GM19043 (cell line): Measurements from ENCODE around the gene UPF2.

ENCODE experiments used
- ATAC-seq: cut with Tn5 transposase; IDR thresholded peaks from one replicate; pipeline ENCODE4 v1.9.1; 2021; ENCODE audit warnings: low read depth; ENCODE audit not compliant: unreplicated experiment

The UPF2 gene

DNA sequence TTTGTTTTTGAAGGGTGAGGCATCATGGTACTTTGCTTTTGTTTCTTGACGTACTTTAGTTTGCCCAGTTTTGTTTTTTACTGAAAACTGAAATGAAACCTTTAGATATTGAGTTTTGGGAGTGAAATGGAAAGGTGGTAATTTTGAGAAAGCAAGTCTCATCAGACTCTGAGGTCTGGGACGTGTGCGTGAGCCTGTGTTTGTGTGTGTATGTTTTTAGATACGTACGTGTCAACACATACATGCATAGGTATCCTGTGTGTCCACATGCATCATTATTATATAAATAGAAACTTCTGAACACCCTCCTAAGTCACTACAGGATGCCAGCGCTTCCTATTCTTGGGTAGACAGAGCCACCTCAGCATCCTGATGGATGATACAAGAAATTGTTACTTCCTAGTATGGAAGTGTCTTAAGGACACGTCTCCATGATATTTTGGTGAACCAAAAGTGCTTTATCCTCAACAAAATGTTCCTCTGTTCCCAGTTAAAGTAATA is 171.7 kb downstream of the UPF2 start:
- no peak for ATAC-seq

DNA sequence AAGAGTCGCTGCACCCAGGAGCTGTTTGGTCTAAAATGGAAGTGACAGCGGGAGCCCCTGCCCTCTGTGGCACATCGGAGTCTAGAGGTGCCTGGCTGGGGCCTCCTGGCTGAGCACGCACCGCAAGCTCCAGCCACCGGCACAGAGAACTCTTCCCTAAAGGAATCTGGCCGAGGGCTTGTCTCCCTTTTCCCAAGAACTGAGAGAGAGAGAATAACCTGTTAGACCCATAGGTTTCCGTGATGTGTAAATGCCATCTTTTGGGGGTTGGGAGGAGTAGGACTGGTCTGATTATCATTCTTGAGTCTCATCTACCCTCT is 172.2 kb downstream of the UPF2 start:
- no peak for ATAC-seq
